Prostate gland (tissue), 2 donors: ENCODE results near the gene PDCD10.

Source experiments
- CTCF ChIP-seq, 4 experiments: fragments of 200-600 bp in 2 of 4; fragments of 450-650 bp in 2 of 4; sonication (generic) in 2 of 4; IDR thresholded peaks; 1 replicate in 3 of 4; 2 replicates in 1 of 4; pipeline ENCODE4 v1.5.1; 2016 to 2019; ENCODE audit warnings: antibody characterized with exemption in 4 of 4, mild to moderate bottlenecking in 2 of 4, moderate library complexity in 2 of 4
- POLR2A ChIP-seq: fragments of 450-650 bp; IDR thresholded peaks from one replicate; pipeline ENCODE4 v1.6.1; 2016; ENCODE audit warnings: antibody characterized with exemption, mild to moderate bottlenecking
- POLR2AphosphoS5 ChIP-seq: sonication (generic); formaldehyde crosslinking; IDR thresholded peaks from one replicate; pipeline ENCODE4 v1.6.1; 2017; ENCODE audit warnings: antibody characterized with exemption

- TF ChIP-seq CTCF (IDR thresholded peaks at IDR 0.05) (no peak), POLR2A (no peak), POLR2AphosphoS5 (no peak)
Observed at GRCh38 chr3:167723872-167724271, 10.8 kb downstream of the PDCD10 start.
